Suppressor macrophage treated with lipopolysaccharide for 1 hour (primary cell): ENCODE measurements around the gene SPINDOC.
"Not testable (repeated sequence)": the region's sequence is repeated elsewhere in the genome, so short reads cannot be mapped to it uniquely, and the experiment has no call there.

ENCODE experiments used
- DNase-seq, 3 donors: peaks; one replicate each; pipeline ENCODE4 v3.0.0-alpha.2; 2020 to 2022

Gene SPINDOC, protein sequence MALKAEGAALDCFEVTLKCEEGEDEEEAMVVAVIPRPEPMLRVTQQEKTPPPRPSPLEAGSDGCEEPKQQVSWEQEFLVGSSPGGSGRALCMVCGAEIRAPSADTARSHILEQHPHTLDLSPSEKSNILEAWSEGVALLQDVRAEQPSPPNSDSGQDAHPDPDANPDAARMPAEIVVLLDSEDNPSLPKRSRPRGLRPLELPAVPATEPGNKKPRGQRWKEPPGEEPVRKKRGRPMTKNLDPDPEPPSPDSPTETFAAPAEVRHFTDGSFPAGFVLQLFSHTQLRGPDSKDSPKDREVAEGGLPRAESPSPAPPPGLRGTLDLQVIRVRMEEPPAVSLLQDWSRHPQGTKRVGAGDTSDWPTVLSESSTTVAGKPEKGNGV

DNA sequence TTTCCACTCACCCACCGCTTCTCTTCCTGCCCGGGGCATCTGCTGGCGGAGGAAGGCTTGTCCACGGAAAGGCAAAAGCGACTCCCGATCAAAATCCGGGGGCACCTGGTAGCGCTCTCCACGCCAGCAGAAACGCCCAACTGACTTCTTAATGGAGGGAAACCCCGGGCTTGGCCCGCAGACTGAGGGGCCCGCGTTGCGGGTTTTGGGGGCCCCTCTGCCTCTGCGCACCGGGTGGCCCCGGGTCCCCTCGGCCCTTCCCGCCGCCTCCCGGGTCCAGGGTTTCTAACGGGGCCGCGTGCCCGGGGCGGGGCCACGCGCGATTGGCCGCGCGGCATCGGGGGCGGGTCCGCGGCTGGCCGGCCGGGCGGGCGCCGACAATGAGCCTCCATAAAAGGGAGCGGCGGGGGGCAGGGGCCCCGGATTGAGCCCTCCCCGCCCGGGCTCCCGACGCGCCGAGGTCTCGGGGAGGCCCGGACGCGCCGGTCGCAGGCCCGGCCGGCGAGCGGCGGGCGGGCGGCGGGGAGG lies at the start of gene SPINDOC:
Gene SPINDOC, plus strand, starts transcription at position 422 of the 528 bp plus-strand sequence. CDS start 231 bp downstream, outside the sequence.
- DNase-seq, result peak; percentile 79 to 94 (median 88)

DNA sequence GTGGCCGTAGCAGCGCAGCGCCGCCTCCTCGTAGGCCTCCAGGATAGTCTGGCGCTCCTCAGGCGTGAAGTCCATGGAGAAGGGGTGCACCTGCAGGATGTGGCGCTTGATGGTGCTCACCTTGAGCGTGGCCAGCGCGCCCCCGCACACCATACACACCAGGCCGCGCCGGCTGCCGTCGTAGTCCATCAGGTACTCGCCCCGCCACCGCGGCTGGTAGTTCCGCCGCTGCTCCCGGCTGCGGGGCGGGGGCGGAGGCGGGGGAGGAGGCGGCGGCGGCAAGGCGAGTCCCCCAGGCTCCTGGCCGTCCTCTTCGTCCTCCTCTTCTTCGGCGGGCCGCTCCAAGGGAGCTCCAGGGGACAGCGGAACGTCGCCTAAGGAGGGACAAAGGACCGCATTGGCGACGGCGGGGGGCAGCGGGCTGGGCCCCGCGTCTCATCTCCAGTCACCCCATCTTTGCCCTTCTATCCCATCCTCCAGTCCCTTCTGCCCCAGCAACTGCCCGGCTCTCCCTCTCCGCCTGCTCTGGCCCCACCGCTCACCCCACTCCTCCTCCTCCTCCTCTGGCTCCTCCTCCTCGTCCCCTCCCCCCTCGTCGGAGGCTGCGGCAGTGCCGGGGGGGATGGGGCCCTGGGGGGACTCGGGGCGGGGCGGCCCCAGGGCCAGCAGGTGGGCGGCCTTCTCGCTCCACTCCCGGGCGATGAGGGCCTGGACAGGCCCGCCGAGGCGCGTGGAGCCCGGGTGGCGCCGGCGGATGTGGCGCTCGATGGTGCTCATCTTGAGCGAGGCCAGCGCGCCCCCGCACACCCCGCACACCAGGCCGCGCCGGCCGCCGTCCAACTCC lies 49.5 kb upstream of the SPINDOC start:
- no peak for DNase-seq

DNA sequence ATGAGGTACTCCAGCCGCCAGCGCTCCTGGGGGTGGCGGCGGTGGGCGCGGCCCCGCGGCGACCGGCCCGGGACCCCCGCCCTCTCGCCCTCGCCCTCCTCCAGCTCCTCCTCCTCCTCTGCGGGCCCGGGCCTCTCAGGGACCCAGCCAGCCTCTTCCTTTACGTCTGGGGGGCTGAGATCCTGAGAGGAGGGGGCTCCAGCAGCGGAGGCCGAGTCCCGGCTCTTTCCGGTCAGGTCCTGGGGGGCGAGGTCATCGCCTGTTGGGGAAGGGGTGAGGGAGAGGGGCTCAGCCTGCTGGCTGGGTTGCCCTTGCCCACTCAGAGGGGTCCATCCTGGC lies 48.9 kb upstream of the SPINDOC start:
- DNase-seq, result no peak

DNA sequence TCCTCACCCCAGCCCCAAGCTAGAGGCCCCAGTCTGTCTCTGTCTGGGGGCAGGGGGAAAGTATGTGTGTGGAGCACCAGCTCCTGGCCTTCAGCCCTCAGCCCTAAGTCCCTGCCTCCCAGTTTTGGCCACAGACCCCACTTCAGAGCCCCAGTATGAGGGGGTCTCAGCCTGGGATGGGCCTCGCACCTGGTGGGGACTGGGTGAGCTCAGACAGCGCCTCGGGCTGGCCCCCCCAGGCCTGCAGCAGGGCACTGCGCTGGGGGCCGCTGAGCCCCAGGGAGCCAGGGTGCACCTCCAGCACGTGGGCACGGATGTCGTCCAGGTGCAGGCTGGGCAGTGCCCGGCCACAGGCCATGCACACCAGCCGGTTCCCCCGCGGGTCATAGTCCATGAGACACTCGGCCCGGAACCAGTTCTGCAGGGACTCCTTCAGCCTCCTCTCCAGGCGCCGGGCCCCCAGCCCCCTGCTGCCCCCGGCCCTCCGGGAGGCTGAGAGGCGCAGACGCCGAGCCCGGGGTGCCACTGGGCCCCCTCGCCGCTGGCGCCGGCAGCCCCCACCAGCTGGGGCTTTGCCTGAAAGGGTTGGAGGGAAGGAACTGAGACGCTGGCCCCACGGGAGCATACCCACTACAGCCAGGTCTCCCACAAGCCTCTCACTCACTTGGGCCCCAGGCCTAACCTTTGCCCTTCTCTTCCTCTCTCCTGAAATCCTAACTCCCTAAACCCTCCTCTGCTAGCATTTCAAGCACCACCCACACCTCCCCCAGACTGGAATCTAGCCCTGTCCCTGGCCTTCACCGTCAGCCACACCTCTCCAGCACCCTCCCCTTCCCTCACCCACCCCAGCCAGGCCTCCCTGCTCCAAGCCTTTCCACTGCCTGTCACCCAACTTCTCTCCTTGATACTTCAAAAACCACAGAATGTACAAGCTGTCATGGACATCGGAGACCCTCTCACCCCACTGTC lies 48.3 kb upstream of the SPINDOC start:
- no peak for DNase-seq

DNA sequence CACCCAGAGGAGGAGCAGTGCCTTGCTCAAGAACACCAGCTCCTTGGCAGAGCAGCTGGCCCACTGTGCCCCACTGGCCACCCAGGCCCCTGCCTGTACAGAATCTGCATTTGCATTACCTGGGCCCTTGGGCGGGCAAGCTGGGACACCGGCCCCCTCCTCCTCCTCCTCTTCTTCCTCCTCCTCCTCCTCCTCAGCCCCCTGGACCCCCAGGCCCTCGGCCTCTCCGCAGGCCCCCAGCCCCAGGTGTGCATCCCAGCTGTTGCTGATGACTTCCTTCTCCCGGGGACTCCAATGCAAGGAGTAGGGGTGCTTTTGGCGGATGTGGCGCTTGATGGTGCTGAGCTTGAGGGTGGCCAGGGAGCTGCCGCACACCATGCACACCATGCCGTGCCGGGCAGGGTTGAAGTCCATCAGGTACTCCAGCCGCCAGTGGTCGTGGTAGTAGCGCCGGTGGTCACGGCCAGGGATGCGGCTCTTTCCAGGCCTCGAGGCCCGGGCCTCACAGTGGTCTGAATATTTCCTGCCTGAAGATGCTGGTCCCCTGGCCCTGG lies 47.5 kb upstream of the SPINDOC start:
- DNase-seq, result no peak

DNA sequence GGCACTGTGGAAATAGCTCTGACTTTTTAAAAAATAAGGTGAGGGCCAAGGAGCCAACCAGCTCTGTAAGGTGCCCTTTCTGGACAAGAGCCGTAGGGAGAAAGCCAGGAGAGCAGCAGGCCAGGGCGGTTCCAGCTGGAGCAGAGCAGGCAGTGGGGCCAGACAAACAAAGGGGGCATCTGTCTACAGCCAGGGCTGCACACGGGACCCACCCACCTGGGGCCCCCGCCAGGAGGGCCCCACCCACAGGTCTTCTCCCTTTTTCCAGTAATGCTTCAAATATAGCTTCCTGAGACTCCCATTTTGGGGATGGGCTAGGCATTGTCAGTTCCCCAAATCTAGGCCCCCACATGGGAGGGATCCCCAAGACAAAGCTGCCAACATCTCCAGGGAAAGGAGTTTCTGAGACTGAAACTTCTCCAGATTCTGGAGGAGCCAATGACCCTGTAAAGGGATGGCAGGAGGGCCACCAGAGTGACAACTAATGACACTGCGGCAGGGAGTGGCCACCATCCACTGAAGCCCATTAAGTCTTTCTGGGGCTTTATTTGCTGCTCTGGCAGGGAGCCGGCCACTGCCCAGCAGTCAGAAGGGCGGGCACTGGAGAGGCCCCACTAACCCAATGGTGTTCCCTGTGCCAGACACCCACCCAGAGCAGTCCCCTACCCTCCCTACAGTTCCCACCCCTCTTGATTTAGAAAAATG lies 46.6 kb upstream of the SPINDOC start:
- DNase-seq, result no peak

DNA sequence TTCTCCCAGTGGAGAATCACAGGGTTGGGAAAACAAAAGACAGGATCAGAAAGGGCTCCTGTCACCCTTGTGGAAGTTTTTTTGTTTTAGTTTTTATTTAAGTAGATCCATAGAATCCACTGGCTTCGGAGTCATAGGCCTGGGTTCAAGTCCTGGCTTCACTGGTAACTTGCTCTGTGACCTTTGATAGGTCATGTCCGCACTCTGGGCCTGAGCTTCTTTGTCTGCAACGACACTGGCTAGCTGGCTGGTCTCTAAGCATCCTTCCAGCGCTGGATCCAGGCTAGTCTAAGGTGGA lies 46.0 kb upstream of the SPINDOC start:
- no peak for DNase-seq

DNA sequence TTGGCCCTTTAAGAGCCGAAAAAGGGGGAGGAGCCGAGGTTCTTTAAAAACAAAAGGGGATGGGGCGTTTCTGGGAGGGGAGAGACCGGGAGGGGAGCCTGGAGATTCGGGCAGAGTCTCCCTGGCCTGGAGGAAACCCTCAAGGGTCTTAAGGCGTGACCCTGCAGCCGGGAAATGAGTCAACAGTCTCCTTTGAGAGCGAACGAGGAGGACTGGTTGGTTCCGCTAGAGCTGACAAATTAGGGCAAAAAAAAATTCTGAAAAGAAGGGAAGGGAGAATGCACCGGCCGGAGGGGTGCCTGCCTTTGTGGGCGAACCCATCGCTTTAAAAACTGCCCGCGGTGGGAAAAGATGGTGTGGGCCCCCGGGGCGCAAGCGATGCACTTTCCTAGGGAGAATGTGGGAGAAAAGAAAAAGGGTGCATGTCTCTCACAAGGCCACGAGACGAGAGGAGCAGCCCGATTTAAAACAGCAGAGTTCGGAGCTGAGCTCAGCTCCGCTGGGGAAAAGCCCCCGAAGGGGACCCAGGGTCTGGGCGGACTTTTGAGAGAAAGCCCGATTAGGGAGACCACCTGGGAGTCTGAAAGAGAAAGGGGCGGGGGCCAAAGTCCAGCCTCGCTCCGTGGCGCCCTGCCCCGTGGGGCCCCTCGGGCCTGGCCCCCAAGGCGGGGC lies 45.6 kb upstream of the SPINDOC start:
- DNase-seq, result peak; percentile 62 to 75 (median 69)

DNA sequence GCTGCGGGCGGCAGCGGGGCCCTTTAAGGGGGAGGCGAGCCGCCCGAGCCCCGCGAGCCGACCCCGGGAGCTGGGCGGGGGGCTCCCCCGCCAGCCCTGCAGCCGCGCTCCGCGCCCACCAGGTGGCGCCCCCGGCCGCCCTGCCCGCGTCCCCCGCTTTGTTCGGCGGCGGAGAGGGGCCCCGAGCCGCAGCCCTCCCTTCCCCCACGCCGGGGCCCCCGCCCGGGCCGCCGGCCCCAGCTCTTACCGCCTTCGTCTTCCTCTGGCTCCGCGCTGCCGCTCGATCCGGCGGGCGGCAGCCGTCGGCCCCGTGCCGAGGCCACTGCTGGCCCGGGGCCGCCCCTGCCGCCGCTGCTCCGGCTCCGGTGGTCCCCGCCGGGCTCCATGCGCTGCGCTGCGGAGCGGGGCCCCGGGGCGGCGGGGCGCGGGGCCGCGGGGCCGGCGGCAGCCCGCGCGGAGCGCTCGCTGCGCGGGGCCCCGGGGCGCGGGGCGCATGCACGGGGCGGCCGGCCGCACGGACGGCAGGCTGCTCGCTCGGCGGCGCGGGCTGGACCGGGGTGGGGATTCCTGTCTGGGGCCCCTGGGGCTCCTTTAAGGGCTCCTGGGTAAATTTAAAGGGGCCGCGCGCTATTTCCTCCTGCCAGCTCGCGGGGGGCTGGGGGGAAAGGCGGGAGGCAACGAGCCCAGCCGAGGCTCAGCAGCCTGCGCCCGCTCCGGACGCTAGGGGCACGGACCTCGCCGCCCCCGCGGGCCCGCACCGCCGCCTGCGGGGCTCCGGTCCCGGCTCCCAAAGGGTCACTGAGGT lies 44.8 kb upstream of the SPINDOC start, which contains the start of gene ZFTA:
Gene ZFTA, minus strand, starts transcription at position 539 of the 805 bp plus-strand sequence. Its CDS starts 153 bp downstream, at position 386.
- peak; percentile 48 to 75 (median 55) for DNase-seq

DNA sequence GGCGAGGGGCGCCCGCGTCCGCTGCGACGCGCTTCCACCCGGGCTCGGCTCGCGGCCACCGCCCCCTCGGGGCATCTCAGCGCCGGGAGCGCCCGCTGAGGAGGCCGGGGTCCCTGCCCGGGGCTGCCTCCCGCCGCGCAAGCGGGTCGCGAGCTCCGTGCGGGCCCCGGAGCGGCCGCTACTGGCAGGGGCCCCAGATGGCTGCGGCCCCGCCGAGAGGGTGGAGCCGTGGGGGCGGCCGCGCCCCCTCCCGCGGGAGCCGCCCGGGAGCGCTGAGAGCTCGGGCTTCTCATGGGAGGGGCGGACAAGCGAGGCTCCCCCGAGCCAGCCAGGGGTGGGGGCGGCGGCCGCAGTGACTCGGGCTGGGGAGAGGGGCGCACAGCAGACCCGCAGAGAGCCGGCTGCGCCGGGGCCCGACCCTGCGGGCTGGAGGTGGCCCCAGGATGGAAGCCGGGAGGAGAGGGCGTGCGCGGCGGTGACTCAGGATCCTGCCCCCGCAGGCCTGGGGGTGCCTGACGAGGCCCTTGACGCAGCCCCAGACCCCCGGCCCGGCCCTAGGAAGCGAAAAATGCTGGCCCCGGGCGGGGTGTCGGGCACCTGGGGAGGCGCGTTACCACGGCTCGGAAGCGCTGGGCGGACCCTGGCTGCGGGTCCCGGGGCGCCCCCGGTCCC lies 44.1 kb upstream of the SPINDOC start:
- DNase-seq, result peak; percentile 37 to 63 (median 49)

DNA sequence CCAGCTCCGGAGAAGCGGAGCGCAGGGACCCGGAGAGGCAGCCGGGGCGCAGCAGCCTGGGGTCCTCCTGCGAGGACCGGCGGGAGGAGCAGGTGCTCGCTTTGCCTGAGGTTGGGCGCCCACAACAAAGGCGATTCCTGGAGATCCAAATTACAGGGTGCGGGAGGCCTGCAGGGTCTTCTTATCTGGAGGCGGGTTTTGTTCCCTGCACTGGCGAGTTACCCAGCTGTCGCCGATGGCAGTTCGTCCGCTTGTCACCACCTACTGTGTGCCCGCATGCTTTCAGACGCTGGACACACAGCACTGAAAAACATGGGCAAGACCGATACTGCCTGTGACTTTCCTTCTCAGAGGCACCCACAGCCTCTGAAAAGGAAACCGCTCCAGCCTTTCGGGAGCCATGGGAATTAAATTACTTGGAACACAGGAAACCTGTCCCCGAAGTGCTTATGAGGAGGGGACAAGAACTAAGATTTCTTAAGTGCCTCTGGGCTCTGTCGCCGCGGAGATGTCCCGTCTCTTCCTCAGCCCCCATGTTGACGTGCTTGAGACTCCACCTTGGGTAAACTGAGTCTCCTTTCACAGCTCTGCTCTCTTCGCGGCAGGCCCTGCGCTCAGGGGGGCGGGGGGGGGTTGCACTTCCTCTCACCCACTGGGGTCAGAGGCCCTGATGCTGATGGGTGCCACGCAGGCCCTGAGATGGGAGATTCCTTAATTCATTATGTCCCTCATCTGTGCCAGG lies 43.4 kb upstream of the SPINDOC start:
- DNase-seq, result no peak

DNA sequence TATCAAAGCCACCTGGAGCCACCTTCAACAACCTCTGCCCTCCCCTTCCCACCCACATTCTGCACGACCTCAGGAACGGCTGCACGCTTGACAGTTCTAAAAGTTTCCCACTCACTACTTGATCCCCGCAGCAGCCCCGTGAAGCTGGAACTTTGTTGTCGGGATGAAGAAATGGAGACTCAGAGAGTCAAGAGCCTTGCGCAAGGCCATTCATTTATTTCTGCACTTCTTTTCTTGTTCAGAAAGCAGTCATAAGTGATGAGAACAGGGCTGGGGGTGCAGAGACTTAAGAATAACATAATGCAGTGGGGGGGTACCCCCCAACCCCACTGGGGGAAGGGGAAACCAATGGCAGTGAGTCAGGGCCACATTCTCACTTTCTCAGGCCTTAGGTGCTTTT lies 42.5 kb upstream of the SPINDOC start:
- DNase-seq, result peak; percentile 21 to 32 (median 27)

DNA sequence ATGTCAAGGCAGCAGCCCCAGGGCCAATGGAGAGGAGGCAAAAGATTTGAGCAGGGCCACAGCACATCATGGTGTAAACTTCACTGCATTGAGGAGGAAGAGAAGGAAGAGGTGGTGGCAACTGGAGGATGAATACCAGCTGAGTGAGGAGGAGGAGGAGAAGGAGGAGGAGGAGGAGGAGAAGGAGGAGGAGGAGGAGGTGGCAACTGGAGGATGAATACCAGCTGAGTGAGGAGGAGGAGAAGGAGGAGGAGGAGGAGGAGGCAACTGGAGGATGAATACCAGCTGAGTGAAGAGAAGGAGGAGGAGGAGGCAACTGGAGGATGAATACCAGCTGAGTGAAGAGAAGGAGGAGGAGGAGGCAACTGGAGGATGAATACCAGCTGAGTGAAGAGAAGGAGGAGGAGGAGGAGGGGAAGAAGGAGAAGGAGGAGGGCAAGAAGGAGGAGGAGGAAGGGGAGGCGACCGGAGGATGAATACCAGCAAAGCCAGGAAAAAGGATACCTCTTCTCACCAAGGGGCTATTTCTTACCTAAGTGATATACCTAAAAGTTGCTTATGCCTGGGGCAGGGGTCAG lies 41.4 kb upstream of the SPINDOC start:
- not testable (repeated sequence) for DNase-seq

DNA sequence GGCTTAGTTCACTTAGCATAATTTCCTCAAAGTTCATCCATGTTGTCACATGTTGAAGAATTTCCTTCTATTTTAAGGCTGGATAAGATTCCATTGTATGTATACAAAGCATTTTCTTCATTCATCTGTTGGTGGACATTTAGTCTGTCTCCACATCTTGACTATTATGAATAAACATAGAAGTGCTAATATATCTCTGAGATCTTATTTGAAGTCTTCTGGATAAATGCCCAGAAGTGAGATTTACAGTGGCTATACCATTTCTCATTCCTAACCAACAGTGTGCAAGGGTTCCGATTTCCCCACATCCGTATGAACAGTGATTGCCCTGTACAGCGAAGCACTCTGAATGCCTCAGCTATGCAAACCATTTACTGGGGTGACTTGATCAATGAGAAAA lies 38.1 kb upstream of the SPINDOC start:
- no peak for DNase-seq

DNA sequence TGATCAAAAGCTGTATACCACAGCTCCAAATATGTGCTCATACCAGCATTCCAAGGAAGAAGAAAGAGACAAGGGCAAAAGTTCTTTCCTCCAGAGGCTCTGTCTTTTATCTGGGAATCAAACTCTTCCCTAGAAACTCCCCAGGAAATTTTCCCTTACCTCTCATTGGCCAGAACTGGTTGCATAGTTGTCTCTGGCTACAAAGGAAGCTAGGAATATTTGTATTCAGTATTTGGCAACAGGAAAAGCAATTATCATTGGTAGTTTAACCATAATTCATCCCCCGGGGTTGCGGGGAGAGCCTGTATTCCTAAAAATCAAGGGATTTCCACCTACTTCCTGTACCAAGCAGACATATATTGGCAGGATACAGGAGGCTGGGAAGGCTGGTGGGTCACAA lies 34.2 kb upstream of the SPINDOC start:
- no peak for DNase-seq

DNA sequence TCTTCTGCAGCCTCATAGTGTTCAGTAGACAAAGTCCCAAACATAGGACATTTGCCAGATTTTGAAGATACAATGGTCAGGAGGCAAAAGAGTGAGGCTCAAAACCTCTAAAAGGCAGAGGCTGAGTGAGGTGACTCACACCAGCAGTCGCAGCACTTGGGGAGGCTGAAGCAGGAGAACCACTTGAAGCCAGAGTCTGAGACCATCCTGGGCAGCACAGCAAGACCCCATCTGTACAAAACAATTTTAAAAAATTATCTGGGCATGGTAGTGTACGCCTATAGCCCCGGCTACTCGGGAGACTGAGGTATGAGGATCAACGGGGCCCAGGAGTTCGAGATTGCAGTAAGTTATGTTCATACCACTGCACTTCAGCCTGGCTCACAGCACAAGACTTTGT lies 30.5 kb upstream of the SPINDOC start:
- DNase-seq, result no peak

DNA sequence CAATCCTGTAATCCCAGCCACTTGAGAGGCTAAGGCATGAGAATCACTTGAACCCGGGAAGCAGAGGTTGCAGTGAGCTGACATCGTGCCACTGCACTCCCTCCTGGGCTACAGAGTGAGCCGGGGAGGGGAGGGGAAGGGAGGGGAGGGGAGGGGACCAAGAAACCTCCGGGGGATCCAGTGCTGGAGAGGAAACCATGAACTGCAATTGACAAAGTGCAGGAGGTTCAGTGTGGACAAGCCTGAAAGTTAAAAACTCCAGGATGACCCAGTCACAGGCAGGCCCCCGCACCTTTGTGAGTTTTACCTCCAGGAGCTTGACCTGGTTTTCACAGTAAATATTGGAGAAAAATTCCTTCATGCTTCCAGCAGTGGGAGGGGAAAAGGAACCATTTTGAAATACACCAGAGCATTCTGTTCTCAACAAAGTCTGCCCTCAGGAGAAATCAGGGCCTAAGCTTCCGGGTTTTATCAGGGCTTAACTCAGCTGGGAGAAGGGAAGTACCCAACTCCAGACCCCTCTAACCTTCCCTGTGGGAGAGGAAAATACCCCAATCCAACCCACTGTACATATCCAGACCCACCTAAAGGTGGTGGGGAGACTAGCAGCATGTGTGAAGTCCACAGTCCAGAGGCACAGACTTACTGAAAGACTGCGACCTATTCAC lies 29.2 kb upstream of the SPINDOC start:
- no peak for DNase-seq

DNA sequence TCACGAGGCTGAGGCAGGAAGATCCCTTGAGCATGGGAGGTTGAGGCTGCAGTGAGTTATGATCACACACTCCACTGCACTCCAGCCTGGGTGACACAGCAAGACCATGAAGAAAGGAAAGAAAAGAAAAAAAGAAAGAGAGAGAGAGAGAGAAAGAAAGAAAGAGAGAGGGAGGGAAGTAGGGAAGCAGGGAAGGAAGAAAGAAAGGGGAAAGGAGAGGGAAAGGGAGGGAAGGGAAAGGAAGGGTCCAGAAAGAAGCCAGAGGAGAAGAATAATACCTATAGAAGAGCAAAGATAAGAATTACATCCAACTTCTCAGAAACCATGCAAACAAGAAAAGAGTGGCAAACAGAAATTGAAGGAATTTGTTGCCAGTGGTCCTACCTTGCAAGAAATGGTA lies 27.4 kb upstream of the SPINDOC start:
- no peak for DNase-seq
